Sciatic nerve (tissue), 2 donors: Measurements from ENCODE around the gene KIFC1. TPM values are rescaled to one million over a fixed set of nuclear protein-coding genes. Genes with fewer than 3 reads are reported as not detected.

Experiments
- ATAC-seq: fragments of 200-7000 bp; cut with Tn5 transposase; one replicate; pipeline ENCODE4 v1.9.1; 2020; ENCODE audit warnings: mild to moderate bottlenecking, moderate library complexity
- DNase-seq: peaks from one replicate; pipeline ENCODE4 v3.0.0-alpha.2; 2020; ENCODE audit warnings: low spot score
- intact Hi-C: fragments of 100-400 bp; cut with DNase I; formaldehyde crosslinking; loops from one replicate; pipeline ENCODE4 v1.14.2; 2022
- total RNA-seq: library from RNA; stranded (reverse); fragmentation: NEBNext Ultra II Directional; extraction: Animal tissue kit (Norgen Biotek cat#: 25700); gene quantifications from one replicate; pipeline ENCODE4 v1.2.1, GENCODE V29; 2021
- donor health status: DM: no; HTN: no; CAD: no.
- donor health status: DM: no; HTN: no; CAD: no.

The KIFC1 gene
- total RNA-seq, 1 donor from 2014 or later: 1.5 TPM

DNA sequence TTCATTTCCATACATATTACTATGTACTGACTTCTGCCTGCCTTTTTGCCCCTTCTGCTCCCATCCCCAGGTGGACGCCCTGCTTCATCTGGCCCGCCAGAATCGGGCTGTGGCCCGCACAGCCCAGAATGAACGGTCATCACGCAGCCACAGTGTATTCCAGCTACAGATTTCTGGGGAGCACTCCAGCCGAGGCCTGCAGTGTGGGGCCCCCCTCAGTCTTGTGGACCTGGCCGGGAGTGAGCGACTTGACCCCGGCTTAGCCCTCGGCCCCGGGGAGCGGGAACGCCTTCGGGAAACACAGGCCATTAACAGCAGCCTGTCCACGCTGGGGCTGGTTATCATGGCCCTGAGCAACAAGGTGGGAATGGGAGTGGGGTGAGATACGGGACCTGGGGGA, 14.5 kb downstream of the KIFC1 start:
- ATAC-seq (no peak), DNase-seq (no peak)
- intact Hi-C loops: no loop called here

DNA sequence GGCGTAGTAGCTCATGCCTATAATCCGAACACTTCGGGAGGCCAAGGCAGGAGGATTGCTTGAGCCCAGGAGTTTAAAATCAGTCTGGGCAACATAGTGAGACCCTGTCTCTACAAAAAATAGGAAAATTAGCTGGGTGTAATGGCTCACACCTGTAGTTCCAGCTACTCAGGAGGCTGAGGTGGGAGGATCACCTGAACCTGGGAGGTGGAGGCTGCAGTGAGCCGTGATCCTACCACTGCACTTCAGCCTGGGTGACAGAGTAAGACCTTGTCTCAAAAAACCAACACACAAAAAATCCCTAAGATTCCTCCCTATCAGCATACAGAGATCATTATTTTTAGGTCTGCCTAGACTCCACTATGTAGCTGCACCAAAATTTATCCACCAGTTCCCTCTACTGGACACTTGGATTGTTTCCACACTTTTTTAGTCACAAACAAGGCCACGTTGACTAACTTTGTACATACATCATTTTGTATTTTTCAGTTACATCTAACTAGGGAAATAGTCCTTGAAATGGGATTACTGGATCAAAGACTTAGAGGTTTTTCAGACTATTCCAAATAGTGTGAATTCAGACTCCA, 15.6 kb downstream of the KIFC1 start:
- ATAC-seq: no peak
- intact Hi-C loops: no loop called here
- no peak for DNase-seq

DNA sequence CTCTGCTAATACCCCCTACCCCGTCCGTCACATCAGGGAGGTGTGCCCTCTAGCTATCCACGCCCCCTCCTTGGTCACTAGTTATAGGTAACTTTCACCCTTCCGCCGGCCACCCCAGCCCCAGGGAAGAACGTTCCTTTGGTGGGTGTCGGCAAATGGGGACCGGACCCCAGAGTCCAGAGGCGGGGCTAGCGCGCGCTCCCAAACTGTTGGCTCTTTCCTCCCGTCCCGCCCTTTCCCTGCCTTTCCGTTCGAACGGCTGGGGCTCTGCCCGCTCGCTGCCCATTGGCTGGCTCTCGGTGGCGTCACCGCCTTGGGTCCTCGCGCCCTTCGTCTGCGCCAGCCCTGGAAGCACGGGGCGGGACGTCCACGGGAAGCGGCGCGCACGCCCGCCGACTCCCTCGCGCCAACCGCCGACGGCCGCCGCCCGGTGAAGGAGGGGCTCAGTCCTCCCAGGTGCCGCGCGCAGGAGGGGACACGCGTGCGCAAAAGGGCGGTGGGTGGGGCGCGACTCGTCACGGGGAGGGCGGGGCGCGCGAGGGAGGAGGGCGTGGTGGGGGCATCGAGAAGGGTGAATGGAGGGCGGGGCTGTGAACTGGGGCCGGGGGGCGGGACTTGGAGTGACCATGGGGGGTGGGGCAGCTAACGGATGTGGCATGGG, 18.6 kb downstream of the KIFC1 start:
- ATAC-seq (peak; percentile 93), DNase-seq (peak; percentile 98)
- intact Hi-C loops: no loop called here

DNA sequence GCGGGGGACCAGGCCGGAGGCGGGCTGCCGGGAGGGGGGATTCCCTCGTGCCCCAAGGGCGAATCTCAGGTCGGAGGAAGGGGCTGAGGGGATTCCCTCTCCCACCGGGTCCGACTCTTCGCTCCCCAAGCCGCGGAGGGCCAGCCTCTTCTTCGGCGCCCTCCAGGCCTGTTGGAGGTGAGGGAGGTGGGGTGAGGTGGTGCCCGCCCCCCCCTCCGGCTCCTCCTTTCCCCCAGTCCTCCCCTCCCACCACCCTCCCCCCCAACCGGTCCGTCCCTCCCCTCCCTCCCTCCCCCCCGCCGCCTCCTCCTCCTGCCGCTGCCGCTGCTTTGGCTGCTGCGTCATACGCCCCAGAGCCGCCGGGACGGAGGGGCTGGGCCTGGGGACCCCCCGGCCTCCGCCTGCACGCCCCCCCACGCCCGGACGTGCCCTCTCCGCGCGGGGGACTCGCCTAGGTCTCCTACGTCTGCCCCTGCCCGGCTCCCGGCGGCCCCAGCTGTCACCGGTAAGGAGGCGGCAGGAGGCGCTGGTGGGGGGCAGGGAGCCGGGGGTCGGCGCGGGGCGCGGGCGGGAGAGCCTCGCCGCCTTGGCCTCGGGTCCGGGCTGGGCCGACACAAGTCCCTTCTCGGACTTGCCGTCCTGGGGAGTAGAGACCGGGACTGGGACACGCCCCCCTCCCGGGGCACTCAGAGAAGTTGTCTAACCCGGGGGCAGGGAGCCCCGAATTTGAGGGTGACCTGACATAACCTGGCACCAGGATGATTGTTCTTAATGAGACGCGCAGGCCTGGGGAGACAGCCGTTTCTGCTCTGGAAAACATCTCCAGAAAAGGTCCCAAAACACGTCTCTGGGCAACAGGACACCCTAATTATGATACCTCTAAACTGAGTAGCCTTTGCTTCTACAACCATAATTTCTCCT, 19.3 kb downstream of the KIFC1 start, which contains the start of gene PHF1:
TSS of gene PHF1 (plus strand) at position 304 of the 921 bp plus-strand sequence. CDS start 1,250 bp downstream, outside the sequence.
- ATAC-seq (peak; percentile 82), DNase-seq (peak; percentile 86)
- intact Hi-C loops: no loop called here

DNA sequence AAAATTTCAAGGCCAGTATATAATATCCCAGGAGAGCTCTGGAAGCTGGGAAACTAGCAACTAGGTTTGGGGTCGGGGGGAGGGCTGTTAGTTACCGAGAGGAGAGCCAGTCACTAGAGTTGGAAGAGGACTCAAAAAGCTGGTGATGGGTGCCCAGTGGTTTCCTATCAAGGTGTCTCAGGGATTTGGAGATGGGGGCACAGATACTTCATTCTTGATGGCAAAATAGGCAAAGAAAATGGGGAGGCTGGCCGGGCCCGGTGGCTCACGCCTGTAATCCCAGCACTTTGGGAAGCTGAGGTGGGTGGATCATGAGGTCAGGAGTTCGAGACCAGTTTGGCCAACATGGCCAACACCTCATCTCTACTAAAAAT, 20.0 kb downstream of the KIFC1 start:
- no peak for DNase-seq
- intact Hi-C loops: no loop called here
- no peak for ATAC-seq

DNA sequence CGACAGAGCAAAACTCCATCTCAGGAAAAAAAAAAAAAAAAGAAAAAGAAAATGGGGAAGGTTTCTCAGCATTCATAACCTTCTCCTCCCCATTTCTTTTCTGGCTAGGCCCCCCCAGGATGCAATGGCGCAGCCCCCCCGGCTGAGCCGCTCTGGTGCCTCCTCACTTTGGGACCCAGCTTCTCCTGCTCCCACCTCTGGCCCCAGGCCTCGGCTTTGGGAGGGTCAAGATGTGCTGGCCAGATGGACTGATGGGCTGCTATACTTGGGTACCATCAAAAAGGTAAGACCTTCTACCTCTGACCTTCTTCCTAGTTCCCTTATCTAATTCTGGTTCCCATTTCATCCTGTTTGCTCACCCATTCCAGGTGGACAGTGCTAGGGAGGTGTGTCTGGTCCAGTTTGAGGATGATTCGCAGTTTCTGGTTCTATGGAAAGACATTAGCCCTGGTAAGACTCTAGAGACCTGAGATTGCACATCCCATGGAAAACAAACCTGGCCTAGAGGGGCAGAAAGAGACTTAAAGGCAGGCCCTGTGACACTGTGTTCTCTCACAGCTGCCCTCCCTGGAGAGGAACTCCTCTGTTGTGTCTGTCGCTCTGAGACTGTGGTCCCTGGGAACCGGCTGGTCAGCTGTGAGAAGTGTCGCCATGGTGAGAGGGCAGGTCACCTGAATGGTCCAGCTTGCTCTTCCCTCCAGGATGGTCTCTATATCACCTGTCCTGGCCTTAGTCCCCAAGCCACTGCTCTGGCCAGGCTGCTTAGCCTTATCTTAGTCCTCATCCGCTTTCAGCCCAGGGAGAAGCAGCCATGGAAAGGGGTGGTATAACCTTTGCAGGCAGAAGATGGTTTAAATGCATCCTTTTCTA, 20.8 kb downstream of the KIFC1 start:
- ATAC-seq (no peak), DNase-seq (no peak)
- intact Hi-C loops: no loop called here

DNA sequence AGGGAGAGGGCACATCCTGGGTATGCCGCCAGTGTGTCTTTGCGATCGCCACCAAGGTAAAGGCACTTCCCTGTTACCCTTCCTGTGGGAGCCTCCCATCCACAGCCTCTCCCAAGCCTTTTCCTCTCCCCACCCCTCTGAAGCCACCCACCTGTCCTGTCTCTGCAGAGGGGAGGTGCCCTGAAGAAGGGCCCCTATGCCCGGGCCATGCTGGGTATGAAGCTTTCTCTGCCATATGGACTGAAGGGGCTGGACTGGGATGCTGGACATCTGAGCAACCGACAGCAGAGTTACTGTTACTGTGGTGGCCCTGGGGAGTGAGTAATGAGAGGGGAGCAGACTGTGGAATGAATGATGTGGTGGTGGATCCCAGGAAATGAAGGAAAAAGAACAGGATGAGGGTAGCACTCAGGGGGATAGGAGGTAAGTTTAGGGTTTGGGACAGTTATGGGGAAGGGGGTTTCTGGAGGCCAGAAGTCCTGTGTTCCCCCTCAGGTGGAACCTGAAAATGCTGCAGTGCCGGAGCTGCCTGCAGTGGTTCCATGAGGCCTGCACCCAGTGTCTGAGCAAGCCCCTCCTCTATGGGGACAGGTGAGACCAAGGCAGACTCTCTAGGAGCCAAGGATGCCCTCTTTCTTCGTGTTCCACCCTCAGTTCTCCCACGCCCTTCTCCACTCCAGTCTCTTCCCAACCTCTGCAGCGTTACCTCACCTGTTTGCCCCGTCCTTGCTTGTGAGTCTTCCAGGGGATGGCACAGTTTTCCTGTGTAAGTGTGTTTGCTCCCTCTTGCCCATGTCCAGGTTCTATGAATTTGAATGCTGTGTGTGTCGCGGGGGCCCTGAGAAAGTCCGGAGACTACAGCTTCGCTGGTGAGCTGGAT, 21.9 kb downstream of the KIFC1 start:
- intact Hi-C loops: no loop called here
- DNase-seq: no peak
- no peak for ATAC-seq

DNA sequence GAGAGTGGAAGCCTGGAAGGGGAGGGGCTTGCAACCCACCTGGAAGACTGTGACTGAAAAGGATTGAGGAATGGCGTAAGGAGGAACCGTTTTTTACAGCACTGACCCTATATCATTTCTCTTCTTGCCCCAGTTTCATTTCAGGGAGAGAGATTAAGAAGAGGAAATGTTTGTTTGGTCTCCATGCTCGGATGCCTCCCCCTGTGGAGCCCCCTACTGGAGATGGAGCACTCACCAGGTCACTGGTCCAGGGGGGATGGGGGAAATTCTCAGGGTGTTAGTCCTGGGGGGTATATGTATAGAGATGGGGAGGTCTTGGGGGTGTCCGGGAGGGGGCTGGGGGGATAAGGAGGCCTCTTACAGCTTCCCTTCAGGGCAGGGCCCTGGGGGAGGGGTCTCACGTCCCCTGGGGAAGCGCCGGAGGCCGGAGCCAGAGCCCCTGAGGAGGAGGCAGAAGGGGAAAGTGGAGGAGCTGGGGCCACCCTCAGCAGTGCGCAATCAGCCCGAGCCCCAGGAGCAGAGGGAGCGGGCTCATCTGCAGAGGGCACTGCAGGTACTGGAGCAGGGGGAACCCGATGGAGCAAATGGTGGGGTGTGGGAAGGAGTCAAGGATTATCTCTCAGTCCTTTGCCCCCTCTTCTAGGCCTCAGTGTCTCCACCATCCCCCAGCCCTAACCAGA, 23.1 kb downstream of the KIFC1 start:
- DNase-seq: no peak
- ATAC-seq: no peak
- intact Hi-C loops: no loop called here

DNA sequence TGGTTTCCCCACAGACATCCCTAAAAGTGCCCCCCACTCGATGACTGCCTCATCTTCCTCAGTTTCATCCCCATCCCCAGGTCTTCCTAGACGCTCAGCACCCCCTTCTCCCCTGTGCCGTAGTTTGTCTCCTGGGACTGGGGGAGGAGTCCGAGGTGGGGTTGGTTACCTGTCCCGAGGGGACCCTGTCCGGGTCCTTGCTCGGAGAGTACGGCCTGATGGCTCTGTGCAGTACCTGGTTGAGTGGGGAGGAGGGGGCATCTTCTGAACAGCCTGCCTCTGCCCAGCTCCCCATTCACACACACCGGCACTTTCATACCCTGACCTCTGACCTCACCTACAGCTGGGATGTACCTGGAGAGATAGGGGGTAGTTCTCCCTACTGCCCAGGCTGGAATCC, 24.2 kb downstream of the KIFC1 start:
- intact Hi-C loops: no loop called here
- no peak for DNase-seq
- no peak for ATAC-seq

DNA sequence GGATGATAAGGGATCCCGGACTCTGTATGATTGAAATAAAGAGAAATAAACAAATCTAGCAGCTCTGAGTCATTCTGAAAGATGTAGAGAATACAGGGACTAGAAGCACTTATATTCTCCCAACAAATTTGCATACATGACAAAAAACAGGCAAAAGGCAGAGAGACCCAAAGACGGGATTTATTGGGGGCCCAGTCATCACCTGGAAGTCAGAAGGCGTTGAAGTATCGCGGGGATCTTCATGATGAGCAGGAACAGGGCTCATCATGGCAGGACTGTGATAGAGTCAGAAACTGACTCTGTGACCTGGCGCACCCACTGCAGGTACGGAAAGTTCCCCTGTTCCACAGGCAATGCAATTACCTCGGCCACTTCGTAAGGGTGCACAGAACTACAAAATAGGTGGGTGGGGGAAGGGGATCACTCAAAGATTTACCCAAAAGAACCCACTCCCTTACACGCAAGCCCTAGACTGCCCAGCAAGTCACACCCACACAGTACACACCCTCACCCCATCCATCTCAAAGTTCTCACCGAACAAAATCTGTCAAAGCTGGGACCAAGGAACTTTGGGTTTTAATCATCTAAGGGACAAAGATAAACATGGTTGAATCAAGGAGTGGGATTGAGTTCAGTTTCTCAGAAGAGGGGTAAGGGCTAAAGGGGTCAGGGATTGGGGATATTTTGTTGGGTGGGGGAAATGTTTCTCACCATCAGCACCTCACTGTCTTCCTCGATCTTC, 24.9 kb downstream of the KIFC1 start:
- intact Hi-C loops: no loop called here
- ATAC-seq (no peak), DNase-seq (no peak)

DNA sequence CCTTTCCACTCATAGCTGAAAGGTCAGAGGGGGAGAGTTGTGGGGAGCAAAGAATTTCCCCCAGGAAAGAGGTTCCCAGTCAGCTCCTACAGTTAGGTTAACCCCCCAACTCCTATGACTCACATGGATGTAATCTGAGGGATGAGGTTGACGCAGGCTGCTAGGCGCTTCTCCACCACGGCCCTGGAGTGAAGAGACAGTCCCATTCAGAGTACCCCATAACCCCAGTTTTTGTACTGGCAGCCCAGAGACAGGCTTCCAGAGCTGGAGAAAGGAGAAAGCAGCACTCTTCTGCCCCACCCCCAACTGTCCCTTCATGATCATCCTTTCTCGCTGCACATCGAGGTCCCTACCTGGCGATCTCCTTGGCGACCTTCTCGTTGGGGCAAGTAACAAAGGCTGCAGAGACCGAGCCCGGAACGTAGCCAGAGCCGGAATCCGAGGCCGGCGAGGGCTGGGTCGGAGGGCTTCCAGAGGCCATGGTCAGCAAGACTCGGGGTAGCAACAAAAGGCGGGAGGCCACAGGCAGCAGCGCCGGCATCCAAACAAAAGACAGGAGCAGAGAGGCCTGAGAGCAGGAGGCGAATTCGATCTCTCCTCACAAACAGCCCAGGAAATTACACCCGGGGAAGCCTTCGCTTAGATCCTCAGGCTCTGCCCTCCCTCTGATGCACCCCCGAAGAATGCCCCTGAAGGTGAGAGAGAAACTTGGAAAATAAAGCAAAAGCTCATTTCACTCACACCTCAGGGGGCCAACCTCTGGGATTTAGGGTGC, 25.7 kb downstream of the KIFC1 start:
- ATAC-seq: no peak
- intact Hi-C loops: no loop called here
- no peak for DNase-seq

DNA sequence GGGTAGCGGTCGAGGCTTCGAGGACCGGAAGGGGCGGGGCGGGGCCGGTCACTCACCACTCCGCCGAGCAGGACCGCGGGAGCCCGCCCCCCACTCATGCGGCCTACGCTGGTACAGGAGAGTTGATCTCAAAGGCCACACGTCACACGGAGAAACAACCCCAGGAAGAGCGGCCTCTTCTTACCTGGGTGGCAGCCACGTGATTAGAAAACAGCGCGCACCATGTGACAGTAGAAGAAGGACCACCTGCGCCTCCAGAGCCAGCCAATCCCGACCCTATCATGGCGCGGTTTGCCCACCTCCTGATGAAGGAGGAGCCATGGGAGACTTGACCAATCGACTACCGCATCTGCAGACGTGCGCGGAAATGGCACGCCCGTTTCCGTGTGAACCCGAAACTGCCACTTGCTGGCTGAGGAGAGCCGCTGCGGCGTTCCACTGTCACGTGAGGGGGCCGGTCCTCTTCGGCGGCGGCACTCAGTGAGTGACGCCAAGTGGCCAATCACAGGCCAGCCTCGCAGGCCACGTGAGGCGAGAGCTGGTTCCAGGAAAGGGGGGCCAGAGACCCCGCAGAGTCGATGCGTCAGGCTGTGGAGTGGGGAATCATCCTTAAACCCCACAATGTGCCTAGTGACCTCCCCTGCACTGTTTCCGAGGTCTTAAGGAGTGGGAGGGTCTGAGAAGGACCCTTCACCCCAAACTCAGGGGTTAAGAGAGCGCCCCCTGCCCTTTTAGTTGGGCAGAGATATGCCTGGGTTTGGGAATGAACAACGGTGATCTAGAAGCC, 26.5 kb downstream of the KIFC1 start, which contains the start of gene CUTA:
TSS of gene CUTA (minus strand) at position 205 of the 787 bp plus-strand sequence. CDS start at position 98, 107 bp downstream.
- peak; percentile 96 for ATAC-seq
- intact Hi-C loops: no loop called here

DNA sequence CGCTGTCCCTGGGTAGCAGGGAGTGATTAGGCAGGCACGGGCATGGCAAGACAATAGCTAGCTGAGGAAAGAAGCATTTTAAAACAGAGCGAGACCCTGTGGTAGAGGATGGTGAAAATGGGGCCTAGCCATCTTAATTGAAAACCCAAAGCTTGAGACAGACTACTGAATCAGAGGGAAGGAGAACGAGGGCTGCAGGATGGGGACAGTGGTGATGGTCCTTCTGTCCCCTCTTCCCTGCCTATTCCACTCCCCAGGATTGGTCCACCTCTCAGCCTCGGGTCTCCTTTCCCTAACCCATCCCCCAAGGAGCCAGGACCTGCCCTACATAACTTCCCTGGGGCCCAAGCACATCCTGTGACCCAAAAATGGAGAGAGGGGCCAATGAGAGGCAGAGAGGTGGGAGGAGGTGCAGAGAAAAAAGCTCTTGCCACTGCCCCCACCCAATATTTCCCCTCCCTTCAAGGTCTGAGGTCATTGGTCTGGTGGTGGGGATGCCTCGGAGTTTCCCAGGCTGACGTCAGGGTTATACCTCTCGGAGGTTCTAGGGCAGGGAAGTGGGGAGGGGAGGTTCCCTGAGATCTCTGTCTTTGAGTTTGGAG, 27.2 kb downstream of the KIFC1 start:
- peak; percentile 63 for DNase-seq
- ATAC-seq: no peak
- intact Hi-C loops: no loop called here

More for the DNA sequence above, 26.5 kb downstream of the KIFC1 start, which contains the start of gene CUTA:
- DNase-seq: peak; percentile 99

DNA sequence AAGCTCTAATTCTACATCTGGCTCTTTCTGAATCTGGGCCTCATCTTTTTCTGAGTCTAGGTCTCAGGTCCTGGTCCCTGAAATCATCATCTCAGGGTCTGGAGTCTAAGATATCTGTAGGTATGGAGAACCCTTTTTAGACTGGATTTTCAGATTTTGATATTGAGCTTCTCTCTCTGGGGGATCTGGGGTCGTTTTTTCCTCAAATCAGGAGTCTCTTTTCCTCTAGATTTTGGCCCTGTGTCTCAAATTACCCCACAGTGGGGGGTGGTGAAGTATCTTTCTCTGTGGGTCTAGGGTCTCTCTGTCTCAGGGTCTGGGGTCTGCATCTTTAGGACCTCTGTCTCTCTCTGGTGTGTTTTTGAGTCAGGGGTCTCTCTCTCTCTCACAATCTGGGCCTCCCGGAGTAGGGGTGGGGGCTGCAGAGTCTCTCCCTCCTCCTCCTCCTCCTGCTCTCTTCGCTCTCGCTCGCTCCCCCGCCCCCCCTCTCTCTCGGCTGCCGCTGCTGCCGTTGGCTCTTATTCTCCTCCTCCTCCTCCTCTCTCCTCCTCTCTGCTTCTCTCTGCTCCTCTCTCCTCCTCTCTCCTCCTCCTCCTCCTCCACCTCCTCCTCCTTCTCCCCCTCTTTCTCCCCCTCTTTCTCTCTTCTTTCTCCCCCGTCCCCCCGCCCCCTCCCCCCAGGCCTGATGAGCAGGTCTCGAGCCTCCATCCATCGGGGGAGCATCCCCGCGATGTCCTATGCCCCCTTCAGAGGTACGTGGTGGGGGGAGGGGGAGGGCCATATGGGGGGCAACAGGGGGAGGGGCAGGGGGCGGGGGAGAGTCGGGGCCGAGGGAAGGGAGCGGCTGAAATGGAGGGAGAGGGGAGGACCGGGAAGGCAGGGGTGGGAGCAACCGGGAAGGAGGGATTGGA, 28.2 kb downstream of the KIFC1 start, which contains the start of gene SYNGAP1:
TSS of gene SYNGAP1 (plus strand) at position 486 of the 911 bp plus-strand sequence. CDS start at position 686, 200 bp downstream.
- intact Hi-C loops: no loop called here
- ATAC-seq (peak; percentile 43), DNase-seq (peak; percentile 88)
